ENCODE data around the gene PSMB1. TPM values are rescaled to one million over a fixed set of nuclear protein-coding genes. Genes with fewer than 3 reads are reported as not detected.

Gene PSMB1
- total RNA-seq, 1 experiment from 2014 or later, result 215 TPM

GRCh38 chr6:170487707-170488329 is 65.3 kb downstream of the PSMB1 start:
- no peak for ATAC-seq
- DNase-seq (ENCODE audit: low spot score), result no peak
- H3K27me3 Mint-ChIP-seq (ENCODE audit: low read depth), result no peaks in the 10 kb centered on the region
- H3K9me3 Mint-ChIP-seq, result peaks cover 12% of the 10 kb centered on the region
- CTCF ChIA-PET, result no interaction called here
- no peak overlapping the region for H3K4me3 Mint-ChIP-seq
- H3K27ac Mint-ChIP-seq, result no peak overlapping the region
- H3K36me3 Mint-ChIP-seq, result peaks cover 6% of the 10 kb centered on the region
- H3K4me1 Mint-ChIP-seq, result no peaks in the 10 kb centered on the region
- POLR2A ChIA-PET, result no interaction called here
- TF ChIP-seq ZNF396 (CRISPR knock-in tag; IDR thresholded peaks at IDR 0.05; ENCODE audit: borderline replicate concordance) (no peak), ZBTB21 (CRISPR knock-in tag; IDR thresholded peaks at IDR 0.05; ENCODE audit: borderline replicate concordance) (no peak), PRRX2 (CRISPR knock-in tag; IDR thresholded peaks at IDR 0.05) (no peak)

- no peaks in the 10 kb centered on the region for H3K27me3 Mint-ChIP-seq (ENCODE audit: low read depth)
- no peak overlapping the region for H3K4me3 Mint-ChIP-seq
- H3K36me3 Mint-ChIP-seq, result peaks cover 12% of the 10 kb centered on the region
- peaks cover 24% of the 10 kb centered on the region for H3K9me3 Mint-ChIP-seq
- no peak overlapping the region for H3K27ac Mint-ChIP-seq
- ATAC-seq, result no peak
- ChIA-PET POLR2A (no interaction called here), CTCF (no interaction called here)
- no peaks in the 10 kb centered on the region for H3K4me1 Mint-ChIP-seq
- no peak for TF ChIP-seq NFE2L1 (CRISPR knock-in tag; IDR thresholded peaks at IDR 0.05)
- TF ChIP-seq NR2C2 (CRISPR knock-in tag; IDR thresholded peaks at IDR 0.05), result no peak
- no peak for TF ChIP-seq CBFB (CRISPR knock-in tag; IDR thresholded peaks at IDR 0.05; ENCODE audit: low read depth)
- no peak for TF ChIP-seq GTF2I (CRISPR knock-in tag; conservative IDR thresholded peaks at IDR 0.05)
- TF ChIP-seq ZNF512 (CRISPR knock-in tag; IDR thresholded peaks at IDR 0.05; ENCODE audit: borderline replicate concordance), result no peak
- TF ChIP-seq ZNF281 (CRISPR knock-in tag; IDR thresholded peaks at IDR 0.05), result no peak
- no peak for TF ChIP-seq CREM (CRISPR knock-in tag; IDR thresholded peaks at IDR 0.05)
- TF ChIP-seq SOX15 (CRISPR knock-in tag; IDR thresholded peaks at IDR 0.05), result no peak
- no peak for DNase-seq (ENCODE audit: low spot score)
These were observed 67.9 kb downstream of the PSMB1 start for GRCh38 chr6:170485159-170485558.

Other genes with a start within 250 kb of the PSMB1 start
- 15.2 to 16.8 TPM (median 15.2 TPM) in 3 replicates for gene FAM120B, start 246.5 kb downstream of the PSMB1 start, total RNA-seq (2021)
- gene TBP, start 1.1 kb upstream of the PSMB1 start, total RNA-seq (2021), result 20.2 to 20.9 TPM (median 20.6 TPM) in 3 replicates
- gene PDCD2, start 31.3 kb upstream of the PSMB1 start, total RNA-seq (2021), result 112 to 132 TPM (median 113 TPM) in 3 replicates